ENCODE data around the gene TACC2.
A peak's percentile ranks its signal among the peaks of the same experiment; 100 is the strongest.

TACC2 gene

DNA sequence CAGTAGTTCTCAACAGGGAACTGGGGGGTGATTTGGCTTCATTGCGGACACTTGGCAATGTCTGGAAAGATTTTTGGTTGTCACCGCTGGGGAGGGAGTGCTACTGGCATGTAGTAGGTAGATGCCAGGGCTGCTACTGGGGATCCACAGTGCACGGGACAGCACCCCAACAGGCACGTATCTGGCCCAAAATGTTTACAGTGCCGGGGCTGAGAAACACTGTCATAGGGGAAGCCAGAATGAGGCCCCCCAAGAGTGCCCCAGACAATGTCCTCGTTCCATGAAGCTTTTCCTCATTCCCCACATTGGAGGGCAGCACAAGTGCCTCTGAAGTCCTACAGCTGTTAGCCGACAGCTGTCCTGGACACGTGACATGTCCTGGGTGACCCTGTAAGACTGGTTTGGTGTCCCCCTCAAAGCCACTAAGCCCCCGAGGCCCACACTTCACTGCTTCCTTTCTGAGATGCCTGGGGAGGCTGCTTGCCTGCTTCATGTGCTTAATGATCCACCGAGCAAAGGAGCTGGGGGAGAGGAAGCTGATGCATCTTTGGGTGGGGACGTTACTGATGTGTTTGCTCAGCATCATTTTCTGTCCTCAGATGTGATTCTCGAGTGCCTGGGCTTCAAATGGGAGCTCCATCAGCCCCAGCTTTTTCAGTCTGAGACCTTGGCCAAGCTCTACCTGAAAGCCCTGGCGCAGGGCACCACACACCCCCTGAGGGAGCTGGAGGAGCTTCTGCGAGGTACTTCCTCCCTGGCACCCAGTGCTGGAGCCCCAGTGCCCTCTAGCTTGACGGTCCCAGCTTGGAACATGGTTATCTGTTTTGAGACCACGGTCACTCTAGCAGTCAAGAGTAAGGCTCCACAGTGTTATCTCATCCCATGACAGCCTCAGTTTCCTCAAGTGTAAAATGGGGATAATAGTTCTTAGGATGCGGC is 296.8 kb downstream of the TACC2 start:
- DNase-seq = no peak

- DNase-seq = no peak
Observed at GRCh38 chr10:122286867-122287266, 297.9 kb downstream of the TACC2 start.

GRCh38 chr10:122287570-122287969 is 298.6 kb downstream of the TACC2 start:
- no peak for DNase-seq

- no peak for DNase-seq
Observed at GRCh38 chr10:122288262-122288661, 299.3 kb downstream of the TACC2 start.

DNA sequence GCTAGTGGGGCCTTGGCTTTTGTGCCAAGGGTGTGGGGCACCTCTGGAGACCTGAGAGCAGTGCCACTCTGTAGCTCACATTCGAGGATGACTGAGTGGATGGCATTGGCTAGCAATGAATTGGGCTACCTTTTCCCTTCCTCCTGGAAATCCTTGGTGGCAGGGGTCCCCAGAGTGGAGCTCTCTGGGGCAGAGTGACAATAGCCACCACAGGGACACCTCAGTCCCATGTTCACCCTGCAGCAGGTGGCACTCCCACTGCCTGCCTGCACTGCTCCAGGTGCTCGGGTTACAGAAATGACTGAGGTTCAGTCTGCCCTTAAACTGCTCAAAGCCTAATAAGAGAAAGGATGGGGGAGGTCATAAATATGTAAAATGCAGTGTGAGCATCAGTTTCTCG is 300.0 kb downstream of the TACC2 start:
- no peak for DNase-seq

DNA sequence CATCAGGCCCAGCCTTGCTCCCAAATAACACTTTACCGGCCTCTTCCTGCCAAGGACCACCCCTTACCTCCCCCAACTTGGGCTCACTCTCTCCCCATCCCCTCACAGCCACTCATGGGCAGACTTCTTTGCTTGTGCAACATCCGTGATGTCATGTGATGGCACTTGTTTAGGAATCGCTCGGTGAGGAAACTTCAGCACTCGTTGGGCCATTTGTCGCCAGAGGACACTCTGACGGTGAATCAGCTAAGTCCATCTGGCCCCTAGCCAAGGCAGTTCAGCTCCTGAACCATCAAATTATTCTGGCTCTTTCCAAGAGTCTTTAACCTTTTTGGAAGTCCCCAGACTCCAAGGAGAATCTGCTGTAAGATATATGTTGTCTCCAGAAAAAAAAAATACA is 301.4 kb downstream of the TACC2 start:
- no peak for DNase-seq

- DNase-seq = no peak
Observed at GRCh38 chr10:122290833-122291532, 302.0 kb downstream of the TACC2 start.

- no peak for DNase-seq
Observed at GRCh38 chr10:122291739-122292138, 302.8 kb downstream of the TACC2 start.

DNA sequence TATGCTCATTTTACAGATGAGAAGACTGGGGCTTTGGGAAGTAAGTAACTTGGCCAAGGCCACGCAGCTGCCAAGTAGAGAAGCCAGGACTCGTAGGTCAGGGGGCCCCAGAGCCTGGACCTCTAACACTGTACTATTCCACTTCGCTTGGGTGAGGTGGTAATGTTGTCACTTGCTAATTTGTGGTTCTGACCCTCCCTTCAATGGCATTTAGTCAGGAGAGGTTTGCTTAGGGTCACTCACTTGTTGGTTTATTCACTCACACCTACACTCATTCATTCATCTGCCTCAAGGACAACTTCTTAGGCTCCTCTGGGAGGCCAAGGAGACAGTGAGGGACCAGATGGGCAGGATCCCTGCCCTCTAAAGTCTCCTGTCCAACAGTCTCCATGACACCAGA is 303.4 kb downstream of the TACC2 start:
- no peak for DNase-seq

- no peak for DNase-seq
Observed at GRCh38 chr10:122293156-122293960, 304.4 kb downstream of the TACC2 start.

GRCh38 chr10:122293961-122294380 is 305.0 kb downstream of the TACC2 start:
- DNase-seq = no peak

DNA sequence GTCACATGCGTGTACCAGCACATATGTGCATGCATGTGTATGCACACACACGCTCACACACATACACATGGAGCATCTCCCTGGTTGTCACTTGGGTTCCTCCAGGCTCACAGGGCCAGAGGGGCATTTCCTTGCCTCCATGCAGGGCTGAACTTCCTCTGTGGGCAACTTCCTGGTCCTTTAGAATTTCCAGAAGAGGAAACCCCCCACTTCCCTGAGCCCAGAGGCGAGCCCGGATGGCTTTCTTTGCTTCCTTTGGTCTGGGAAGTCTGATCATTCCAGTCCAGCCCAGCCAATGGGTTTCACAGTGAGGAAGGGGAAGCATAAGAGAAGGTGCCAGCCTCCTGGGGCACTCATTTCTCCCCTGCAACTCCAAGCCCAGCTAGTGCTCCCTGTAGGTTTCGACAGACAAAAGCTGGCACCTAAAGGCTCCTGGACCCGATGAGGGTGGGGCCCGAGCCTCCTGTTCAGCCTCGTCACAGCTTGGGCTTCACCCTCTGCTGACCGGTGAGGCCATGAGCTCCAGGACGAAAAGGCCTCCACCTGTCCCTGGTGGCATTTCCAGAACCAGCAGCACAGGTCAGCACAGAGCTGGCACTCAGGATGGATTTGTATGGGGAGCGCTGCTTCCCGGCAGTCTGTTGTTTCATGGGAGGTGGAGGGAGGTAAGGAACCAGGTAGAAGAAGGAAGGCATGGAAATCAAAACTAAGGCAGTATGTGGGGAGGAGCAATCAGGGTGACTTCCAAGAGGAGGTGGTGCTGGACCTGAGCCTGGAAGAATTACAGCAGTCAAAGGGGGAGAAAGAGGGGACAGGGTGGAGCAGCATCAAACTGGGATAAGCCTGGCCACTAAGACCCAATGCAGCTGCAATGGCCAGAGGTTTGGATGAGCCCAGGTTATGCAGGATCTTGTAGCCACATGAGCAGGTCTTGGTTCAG is 305.8 kb downstream of the TACC2 start:
- no peak for DNase-seq

- DNase-seq = no peak
Observed at GRCh38 chr10:122295451-122295809, 306.5 kb downstream of the TACC2 start.

DNA sequence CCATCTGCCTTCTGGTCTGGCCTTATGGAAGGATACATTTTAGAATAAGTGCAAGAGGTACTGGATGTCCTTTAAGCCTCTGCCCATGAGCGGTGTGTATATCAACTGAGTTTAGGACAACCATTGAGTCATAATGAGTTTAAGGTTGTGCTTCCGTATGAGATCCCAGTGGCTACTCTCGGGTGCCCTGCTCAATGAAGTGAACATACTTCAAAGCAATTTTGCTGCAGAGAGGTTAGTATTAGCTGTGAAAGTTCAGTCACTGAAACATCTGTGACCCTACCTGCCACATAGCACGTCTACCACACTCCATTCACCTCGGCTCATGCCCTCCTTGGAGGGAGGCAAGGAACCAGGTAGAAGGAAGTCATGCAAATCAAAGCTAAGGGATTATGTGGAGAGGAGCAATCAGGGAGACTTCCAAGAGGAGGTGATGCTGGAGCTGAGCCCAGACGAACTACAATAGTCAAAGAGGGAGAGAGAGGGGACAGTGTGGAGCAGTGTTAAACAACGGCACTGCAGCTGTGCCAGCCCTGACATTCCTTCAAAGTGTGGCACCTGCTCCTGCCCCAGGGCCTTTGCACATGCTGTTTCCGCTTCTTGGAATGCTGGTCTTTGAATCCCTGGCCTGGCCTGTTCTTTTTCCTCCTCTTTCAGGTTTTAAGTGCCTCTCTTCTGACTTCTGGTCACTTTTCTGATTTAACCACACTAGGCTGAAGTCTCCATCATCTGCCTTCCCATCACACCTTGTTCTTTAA is 307.6 kb downstream of the TACC2 start:
- DNase-seq = no peak

DNA sequence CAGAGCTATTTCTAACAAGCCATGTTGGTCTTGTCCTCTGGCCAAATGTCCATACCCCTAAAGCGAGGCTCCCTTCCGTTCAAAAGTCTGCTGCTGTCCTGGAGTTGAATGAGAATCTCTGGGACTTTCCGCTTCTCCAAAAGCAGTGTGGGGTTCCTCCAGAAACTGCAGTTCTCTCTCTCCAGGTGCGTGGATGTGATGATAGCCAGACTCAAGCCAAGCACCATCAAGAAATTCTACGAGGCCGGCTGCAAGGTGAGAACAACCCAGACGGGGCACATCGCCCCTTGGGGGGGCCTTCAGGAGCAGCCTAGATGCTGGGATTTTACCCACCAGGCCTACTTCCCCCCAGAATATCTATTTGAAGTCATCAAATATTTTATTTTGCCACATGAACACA is 308.6 kb downstream of the TACC2 start:
- no peak for DNase-seq

- DNase-seq = no peak
Observed at GRCh38 chr10:122298206-122298597, 309.2 kb downstream of the TACC2 start.

DNA sequence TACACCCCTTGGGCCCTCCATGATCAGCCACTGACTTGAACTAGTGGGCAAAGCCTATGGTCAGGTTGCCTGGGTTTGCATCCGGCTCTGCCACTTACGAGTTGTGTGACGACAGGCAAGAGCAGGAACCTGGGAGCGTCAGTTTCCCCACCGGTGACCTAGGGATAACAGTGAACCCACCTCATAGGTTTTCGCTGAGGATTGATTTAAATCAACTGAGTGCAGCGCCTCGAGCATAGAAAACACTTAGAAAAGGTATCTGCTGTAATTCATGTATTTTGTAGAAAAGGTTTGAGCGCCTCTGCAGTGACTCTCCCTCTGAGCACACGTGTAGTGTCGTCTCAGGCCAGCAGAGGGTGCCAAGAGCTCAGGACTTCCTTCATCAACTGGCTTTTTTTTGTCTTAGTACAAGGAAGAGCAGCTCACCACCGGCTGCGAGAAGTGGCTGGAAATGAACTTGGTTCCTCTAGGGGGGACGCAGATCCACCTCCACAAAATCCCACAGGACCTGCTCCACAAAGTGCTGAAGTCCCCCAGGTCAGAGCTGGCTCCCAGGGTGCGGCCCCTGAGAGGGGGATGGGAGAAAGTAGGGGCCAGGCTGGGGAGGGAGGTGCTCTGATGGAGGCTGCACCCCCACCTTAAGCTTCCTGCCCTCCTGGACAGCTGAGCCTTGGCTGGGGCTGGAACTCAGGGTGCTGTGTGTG is 309.8 kb downstream of the TACC2 start:
- DNase-seq = peak; percentile 62

DNA sequence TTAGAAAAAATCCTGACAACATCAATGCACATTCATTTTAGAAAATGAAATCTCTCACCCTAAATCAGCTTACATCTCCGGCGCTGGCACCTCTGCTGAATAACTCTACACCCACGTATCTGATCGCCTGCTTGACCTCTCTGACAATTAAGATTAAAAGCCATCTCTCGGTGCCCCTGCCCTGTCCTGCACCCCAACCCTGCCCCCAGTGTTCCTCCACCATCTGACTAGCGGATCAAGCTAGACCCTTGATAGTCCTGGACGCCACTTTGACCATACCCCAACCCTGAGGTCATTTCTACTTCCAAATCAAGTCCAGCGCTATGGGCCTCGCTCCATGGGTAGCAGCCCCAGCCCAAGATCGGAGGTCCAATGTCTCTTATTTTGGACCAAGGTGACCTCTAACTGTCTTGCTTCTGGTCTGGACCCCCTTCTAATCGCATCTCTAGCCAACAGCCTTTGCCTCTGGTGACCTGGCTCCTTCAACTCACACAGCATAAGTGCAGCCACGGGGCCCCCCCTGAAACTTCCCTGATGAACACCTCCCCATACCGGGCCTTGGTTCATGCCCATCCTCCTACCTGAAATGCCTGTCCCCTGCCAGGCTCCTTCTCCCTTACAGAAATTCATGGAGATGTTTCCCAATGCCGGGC is 310.6 kb downstream of the TACC2 start:
- no peak for DNase-seq

GRCh38 chr10:122301055-122301810 is 312.3 kb downstream of the TACC2 start:
- no peak for DNase-seq

DNA sequence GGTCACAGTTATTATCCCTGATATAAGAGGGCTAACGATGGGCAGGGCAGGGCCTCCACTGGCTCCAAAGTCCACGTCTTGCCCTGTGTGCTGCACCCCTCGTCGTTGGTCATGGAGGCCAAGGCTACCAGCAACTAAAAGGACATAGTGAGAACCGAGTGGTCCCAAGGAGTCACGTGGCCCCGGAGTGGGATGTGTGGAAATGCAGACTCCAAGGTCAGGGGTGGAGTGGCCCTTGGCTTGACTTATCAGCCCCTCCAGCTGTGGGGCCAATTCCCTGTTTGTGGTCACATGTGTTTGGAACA is 312.8 kb downstream of the TACC2 start:
- no peak for DNase-seq
